Caco-2 (cell line): ENCODE measurements around the gene SPOP. TPM values are rescaled to one million over a fixed set of nuclear protein-coding genes. Genes with fewer than 3 reads are reported as not detected.
"Not testable (repeated sequence)": the region's sequence is repeated elsewhere in the genome, so short reads cannot be mapped to it uniquely, and the experiment has no call there.

ENCODE experiments used
- BruUV-seq: library from RNA; stranded (reverse); fragments of 400-500 nt; replicated peaks from 2 replicates; lab custom pipeline; 2021; lab: Mats Ljungman, UMichigan
- CTCF ChIA-PET: fragments of 300-600 bp; sonication (Branson Sonifier 250); formaldehyde crosslinking; loops from one replicate; lab custom pipeline; 2022; ENCODE audit warnings: antibody characterized with exemption; lab: Charles Lee
- POLR2A ChIA-PET: fragments of 300-600 bp; sonication (Branson Sonifier 250); formaldehyde crosslinking; loops from one replicate; lab custom pipeline; 2022; ENCODE audit warnings: antibody characterized with exemption; lab: Charles Lee
- DNase-seq, 2 experiments: peaks; one replicate each; pipeline versions ENCODE4 v3.0.0 to v3.0.0-alpha.2; 2020 to 2022
- H3K27me3 ChIP-seq: replicated peaks from 2 replicates; pipeline ENCODE4 v1.6.0; 2011; ENCODE audit warnings: low read length; ENCODE audit not compliant: control insufficient read depth, insufficient read depth
- H3K36me3 ChIP-seq: 2 replicates; pipeline ENCODE4 v1.5.1; 2011; ENCODE audit warnings: low read length; ENCODE audit not compliant: control insufficient read depth, insufficient read depth
- H3K4me1 ChIP-seq: fragments of 250-450 bp; sonication (Bioruptor Pico); 2 replicates; pipeline ENCODE4 v1.5.1; 2020; ENCODE audit warnings: mild to moderate bottlenecking
- H3K4me3 ChIP-seq: 2 replicates; pipeline ENCODE4 v1.5.1; 2011; ENCODE audit warnings: low read depth, mild to moderate bottlenecking, control low read depth, low read length
- H3K9me3 ChIP-seq: fragments of 250-450 bp; sonication (Bioruptor Pico); 2 replicates; pipeline ENCODE4 v1.5.1; 2020; ENCODE audit warnings: mild to moderate bottlenecking, moderate library complexity
- H3K27ac Mint-ChIP-seq: one replicate; pipeline ENCODE4 v1.8.0; 2022; ENCODE audit warnings: mixed read lengths; ENCODE audit not compliant: unreplicated experiment
- H3K27me3 Mint-ChIP-seq: one replicate; pipeline ENCODE4 v1.8.0; 2022; ENCODE audit warnings: mixed read lengths; ENCODE audit not compliant: insufficient read depth, unreplicated experiment
- H3K36me3 Mint-ChIP-seq: one replicate; pipeline ENCODE4 v1.8.0; 2022; ENCODE audit warnings: mild to moderate bottlenecking, mixed read lengths; ENCODE audit not compliant: insufficient read depth, unreplicated experiment
- H3K4me1 Mint-ChIP-seq: one replicate; pipeline ENCODE4 v1.8.0; 2022; ENCODE audit warnings: low read depth, mixed read lengths; ENCODE audit not compliant: unreplicated experiment
- H3K4me3 Mint-ChIP-seq: one replicate; pipeline ENCODE4 v1.8.0; 2022; ENCODE audit warnings: mild to moderate bottlenecking, moderate library complexity, mixed read lengths; ENCODE audit not compliant: unreplicated experiment
- H3K9me3 Mint-ChIP-seq: one replicate; pipeline ENCODE4 v1.8.0; 2022; ENCODE audit warnings: mixed read lengths; ENCODE audit not compliant: unreplicated experiment
- CTCF ChIP-seq, 2 experiments: fragments of 200-600 bp in 1 of 2; IDR thresholded peaks; 1 replicate in 1 of 2; 2 replicates in 1 of 2; pipeline versions ENCODE4 v1.5.1 to v1.8.0; 2011 to 2022; ENCODE audit warnings: antibody characterized with exemption in 1 of 2, control low read depth in 1 of 2, inconsistent platforms in 1 of 2, low read depth in 1 of 2, low read length in 1 of 2, mild to moderate bottlenecking in 1 of 2, moderate library complexity in 1 of 2; ENCODE audit not compliant: insufficient read depth in 1 of 2, severe bottlenecking in 1 of 2, unreplicated experiment in 1 of 2
- intact Hi-C: fragments of 100-400 bp; cut with micrococcal nuclease; formaldehyde crosslinking; loops from one replicate; pipeline ENCODE4 v1.10.0; 2022; ENCODE audit not compliant: unreplicated experiment
- total RNA-seq: library from RNA; stranded (reverse); gene quantifications from 2 replicates; pipeline ENCODE4 v1.2.3, GENCODE V29; 2022

Gene SPOP
- total RNA-seq, 1 experiment from 2014 or later: 70.2 TPM

DNA sequence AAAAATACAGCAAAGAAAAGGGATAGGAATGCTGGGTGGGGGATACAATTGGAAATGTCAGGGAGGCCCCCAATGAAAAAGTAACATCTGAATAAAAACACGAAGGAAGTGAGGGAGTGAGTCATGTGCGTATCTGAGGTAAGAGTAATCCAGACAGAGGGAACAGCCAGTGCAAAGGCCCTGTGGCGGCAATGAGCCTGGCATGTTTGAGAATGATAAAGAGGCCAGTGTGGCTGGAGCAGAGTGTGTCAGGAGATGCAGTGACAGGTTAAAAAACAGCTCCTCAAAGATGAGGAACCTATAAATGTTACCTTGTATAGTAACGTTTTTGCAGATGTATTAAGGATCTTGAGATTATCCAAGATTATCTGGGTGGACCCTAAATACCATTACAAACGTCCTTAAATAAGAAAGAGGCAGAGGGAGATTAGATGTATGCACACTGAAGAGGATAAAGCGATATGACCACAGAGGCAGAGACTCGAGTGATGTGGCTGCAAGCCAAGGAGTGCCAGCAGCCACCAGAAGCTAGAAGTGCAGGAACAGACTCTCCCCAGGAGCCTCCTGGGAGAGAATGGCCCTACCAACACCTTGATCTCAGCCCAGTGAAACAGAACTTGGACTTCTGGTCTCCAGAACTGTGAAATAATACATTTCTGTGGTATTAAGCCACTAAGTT, 47.7 kb upstream of the SPOP start:
- Mint-ChIP-seq H3K27me3 (no peaks in the 10 kb centered on the region), H3K4me1 (no peaks in the 10 kb centered on the region), H3K27ac (no peak overlapping the region), H3K36me3 (peaks cover 9% of the 10 kb centered on the region), H3K4me3 (no peak overlapping the region), H3K9me3 (no peaks in the 10 kb centered on the region)
- ChIA-PET CTCF (no interaction called here), POLR2A (no interaction called here)
- Histone ChIP-seq H3K27me3 (no peaks in the 10 kb centered on the region), H3K36me3 (peaks cover 10% of the 10 kb centered on the region), H3K9me3 (0 out of 2 replicates have a peak, but pooled peaks cover 4% of the 10 kb centered on the region), H3K4me3 (no peak overlapping the region), H3K4me1 (no peaks in the 10 kb centered on the region)
- no peak for DNase-seq
- no peak for TF ChIP-seq CTCF (IDR thresholded peaks at IDR 0.05; ENCODE audit: insufficient read depth in 1 of 2, low read depth in 1 of 2, low read length in 1 of 2, severe bottlenecking in 1 of 2, unreplicated experiment in 1 of 2)
- no TSS peak for BruUV-seq
- intact Hi-C loops: no loop called here

DNA sequence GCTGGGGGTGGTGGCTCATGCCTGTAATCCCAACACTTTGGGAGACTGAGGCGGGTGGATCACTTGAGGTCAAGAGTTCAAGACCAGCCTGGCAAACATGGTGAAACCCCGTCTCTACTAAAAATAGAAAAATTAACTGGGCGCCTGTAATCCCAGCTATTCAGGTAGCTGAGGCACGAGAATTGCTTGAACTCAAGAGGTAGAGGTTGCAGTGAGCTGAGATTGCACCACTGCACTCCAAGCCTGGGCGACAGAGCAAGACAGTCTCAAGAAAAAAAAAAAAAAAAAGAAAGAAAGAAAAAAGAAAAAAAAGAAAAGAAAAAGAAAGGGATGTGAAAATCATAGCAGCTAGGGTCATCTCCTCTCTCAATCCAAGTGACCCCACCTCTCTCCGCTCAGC, 46.7 kb upstream of the SPOP start:
- ChIA-PET POLR2A (interaction anchor here (0.8 kb wide), 1 partner anchor 40 kb away, joined by 4 read pairs; no protein-coding TSS in a partner anchor), CTCF (interaction anchor here (1.0 kb wide), 1 partner anchor 17 kb away, joined by 4 read pairs; the partner anchor contains the start of gene SLC35B1)
- DNase-seq, H3K4me3 Mint-ChIP-seq, H3K9me3 Mint-ChIP-seq, H3K4me1 Mint-ChIP-seq, intact Hi-C loops, H3K27me3 Mint-ChIP-seq, H3K27me3 ChIP-seq, H3K4me1 ChIP-seq, H3K27ac Mint-ChIP-seq, H3K36me3 ChIP-seq, H3K4me3 ChIP-seq, BruUV-seq, H3K9me3 ChIP-seq: not testable (repeated sequence)
- H3K36me3 Mint-ChIP-seq: peaks cover 15% of the 10 kb centered on the region

DNA sequence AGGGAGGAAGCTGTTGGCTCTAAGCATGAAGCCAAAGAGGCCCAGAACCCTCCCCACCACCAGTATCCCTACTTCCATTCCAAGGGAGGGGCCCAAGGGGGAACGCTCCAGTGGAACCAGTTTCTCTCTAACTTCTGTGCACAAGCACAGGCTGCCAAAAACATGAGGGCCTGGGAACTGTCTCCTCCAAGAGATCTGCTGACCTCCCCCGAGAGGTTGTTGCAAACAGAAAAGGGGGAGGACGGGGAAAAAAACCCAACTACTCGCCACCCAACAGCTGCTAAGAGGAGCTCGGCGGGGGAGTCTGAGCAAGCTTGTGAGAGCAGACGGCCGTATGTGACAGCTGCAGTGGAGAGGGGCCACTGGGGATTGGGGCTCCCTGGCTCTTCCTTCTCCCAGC, 45.5 kb upstream of the SPOP start:
- Histone ChIP-seq H3K27me3 (no peaks in the 10 kb centered on the region), H3K4me3 (no peak overlapping the region), H3K4me1 (no peaks in the 10 kb centered on the region), H3K36me3 (peaks cover 11% of the 10 kb centered on the region), H3K9me3 (0 out of 2 replicates have a peak, but pooled peaks cover 4% of the 10 kb centered on the region)
- no TSS peak for BruUV-seq
- ChIA-PET CTCF (interaction anchor here (1.0 kb wide), 1 partner anchor 19 kb away, joined by 3 read pairs; no protein-coding TSS in a partner anchor), POLR2A (interaction anchor here (0.8 to 1.8 kb wide), 2 partner anchors 41 kb away, joined by 4 to 6 read pairs; partner anchors contain the start of gene FAM117A)
- no peak for DNase-seq
- Mint-ChIP-seq H3K4me3 (no peak overlapping the region), H3K27me3 (no peaks in the 10 kb centered on the region), H3K36me3 (peaks cover 21% of the 10 kb centered on the region), H3K9me3 (no peaks in the 10 kb centered on the region), H3K4me1 (no peaks in the 10 kb centered on the region), H3K27ac (no peak overlapping the region)
- intact Hi-C loops: no loop called here
- no peak for TF ChIP-seq CTCF (IDR thresholded peaks at IDR 0.05; ENCODE audit: insufficient read depth in 1 of 2, low read depth in 1 of 2, low read length in 1 of 2, severe bottlenecking in 1 of 2, unreplicated experiment in 1 of 2)
